ENCODE data around the gene RPS6KA1. TPM values are rescaled to one million over a fixed set of nuclear protein-coding genes. Genes with fewer than 3 reads are reported as not detected.

The RPS6KA1 gene
- total RNA-seq, 4 donors from 2014 or later, result 10.7 to 37.2 (median 13.5) TPM

DNA sequence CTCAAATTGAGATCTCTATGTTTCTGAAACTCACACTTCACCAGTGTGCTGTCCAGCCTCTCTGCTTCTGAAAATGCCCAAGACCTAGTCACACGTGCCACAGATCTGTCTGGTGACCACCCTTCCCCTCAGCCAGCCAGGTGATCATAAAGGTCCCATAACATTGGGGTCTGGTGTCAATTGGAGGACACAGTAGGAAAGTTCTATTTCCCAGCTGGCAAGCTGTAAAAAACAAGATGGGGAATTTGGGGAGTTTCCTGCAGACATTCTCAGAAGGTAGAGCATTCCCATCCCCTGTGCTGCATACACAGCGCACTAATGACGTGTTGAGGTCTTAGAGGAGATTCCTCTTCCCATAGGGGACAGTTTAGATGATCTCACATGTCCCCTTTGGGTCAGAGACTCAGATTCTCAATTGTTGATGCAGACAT is 50.1 kb downstream of the RPS6KA1 start:
- WGBS, 2 donors, result 51 to 56% methylated on average over 3 of the region's 3 CpGs
- no peak for DNase-seq (ENCODE audit: low spot score in 2 of 2)
- no peaks in the 10 kb centered on the region for H3K9me3 ChIP-seq
- no peaks in the 10 kb centered on the region for H3K27me3 ChIP-seq
- H3K4me3 ChIP-seq, result no peak overlapping the region
- H3K4me1 ChIP-seq, result peaks cover 0 to 9% (median 0%) of the 10 kb centered on the region in 4 donors
- TF ChIP-seq, protein P1, sequence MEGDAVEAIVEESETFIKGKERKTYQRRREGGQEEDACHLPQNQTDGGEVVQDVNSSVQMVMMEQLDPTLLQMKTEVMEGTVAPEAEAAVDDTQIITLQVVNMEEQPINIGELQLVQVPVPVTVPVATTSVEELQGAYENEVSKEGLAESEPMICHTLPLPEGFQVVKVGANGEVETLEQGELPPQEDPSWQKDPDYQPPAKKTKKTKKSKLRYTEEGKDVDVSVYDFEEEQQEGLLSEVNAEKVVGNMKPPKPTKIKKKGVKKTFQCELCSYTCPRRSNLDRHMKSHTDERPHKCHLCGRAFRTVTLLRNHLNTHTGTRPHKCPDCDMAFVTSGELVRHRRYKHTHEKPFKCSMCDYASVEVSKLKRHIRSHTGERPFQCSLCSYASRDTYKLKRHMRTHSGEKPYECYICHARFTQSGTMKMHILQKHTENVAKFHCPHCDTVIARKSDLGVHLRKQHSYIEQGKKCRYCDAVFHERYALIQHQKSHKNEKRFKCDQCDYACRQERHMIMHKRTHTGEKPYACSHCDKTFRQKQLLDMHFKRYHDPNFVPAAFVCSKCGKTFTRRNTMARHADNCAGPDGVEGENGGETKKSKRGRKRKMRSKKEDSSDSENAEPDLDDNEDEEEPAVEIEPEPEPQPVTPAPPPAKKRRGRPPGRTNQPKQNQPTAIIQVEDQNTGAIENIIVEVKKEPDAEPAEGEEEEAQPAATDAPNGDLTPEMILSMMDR (IDR thresholded peaks at IDR 0.05), result no peak
- TF ChIP-seq EP300 (IDR thresholded peaks at IDR 0.05), result no peak
- no peak for TF ChIP-seq POLR2A (IDR thresholded peaks at IDR 0.05)
- H3K36me3 ChIP-seq, result no peaks in the 10 kb centered on the region
- H3K27ac ChIP-seq, result no peak overlapping the region

DNA sequence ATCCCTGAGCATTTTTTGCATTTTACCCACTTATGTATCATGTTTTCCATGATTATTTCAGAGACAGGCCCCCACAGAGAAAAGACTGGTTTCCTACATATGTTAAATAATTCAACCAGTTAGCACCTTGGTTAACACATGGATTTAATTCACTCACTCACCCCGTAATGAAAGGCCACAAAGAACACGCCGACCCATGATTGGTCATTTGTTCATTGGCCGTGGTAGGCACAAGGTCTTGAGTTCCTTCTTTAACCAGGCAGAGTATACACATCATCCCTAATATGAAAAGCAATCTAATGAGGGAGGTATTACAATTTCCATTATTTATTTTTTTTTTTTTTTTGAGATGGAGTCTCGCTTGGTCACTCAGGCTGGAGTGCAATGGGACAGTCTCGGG is 50.6 kb downstream of the RPS6KA1 start:
- DNase-seq (ENCODE audit: low spot score in 2 of 2), result no peak
- H3K4me1 ChIP-seq, result peaks cover 0 to 5% (median 0%) of the 10 kb centered on the region in 4 donors
- no peak overlapping the region for H3K4me3 ChIP-seq
- TF ChIP-seq POLR2A (IDR thresholded peaks at IDR 0.05) (no peak), EP300 (IDR thresholded peaks at IDR 0.05) (no peak)
- TF ChIP-seq, protein P1 (IDR thresholded peaks at IDR 0.05), result no peak
- H3K36me3 ChIP-seq, result no peaks in the 10 kb centered on the region
- no peaks in the 10 kb centered on the region for H3K9me3 ChIP-seq
- no peaks in the 10 kb centered on the region for H3K27me3 ChIP-seq
- WGBS, 2 donors, result 82 to 83% methylated on average over 6 of the region's 6 CpGs
- H3K27ac ChIP-seq, result no peak overlapping the region

DNA sequence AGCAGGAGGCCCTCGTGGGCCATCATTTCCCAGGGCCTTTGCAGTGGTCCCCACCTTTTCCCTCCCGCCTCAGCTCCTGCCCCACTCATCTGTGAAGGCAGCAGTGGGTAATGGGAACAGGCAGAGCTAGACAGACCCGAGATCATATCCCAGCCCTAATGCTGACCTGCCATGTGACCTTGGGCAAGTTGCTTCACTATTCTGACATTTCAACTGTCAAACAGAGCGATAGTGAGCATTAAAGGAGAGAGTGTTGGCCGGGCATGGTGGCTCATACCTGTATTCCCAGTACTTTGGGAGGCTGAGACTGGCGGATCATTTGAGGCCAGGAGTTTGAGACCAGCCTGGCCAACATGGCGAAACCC is 51.7 kb downstream of the RPS6KA1 start:
- no peak for TF ChIP-seq EP300 (IDR thresholded peaks at IDR 0.05)
- no peak for TF ChIP-seq POLR2A (IDR thresholded peaks at IDR 0.05)
- TF ChIP-seq, protein P1 (IDR thresholded peaks at IDR 0.05), result no peak
- 77 to 89% methylated on average over 7 of the region's 7 CpGs for WGBS, 2 donors
- DNase-seq (ENCODE audit: low spot score in 2 of 2), result no peak
- no peaks in the 10 kb centered on the region for H3K36me3 ChIP-seq
- no peaks in the 10 kb centered on the region for H3K4me1 ChIP-seq
- no peak overlapping the region for H3K4me3 ChIP-seq
- no peak overlapping the region for H3K27ac ChIP-seq
- H3K9me3 ChIP-seq, result no peaks in the 10 kb centered on the region
- no peaks in the 10 kb centered on the region for H3K27me3 ChIP-seq

DNA sequence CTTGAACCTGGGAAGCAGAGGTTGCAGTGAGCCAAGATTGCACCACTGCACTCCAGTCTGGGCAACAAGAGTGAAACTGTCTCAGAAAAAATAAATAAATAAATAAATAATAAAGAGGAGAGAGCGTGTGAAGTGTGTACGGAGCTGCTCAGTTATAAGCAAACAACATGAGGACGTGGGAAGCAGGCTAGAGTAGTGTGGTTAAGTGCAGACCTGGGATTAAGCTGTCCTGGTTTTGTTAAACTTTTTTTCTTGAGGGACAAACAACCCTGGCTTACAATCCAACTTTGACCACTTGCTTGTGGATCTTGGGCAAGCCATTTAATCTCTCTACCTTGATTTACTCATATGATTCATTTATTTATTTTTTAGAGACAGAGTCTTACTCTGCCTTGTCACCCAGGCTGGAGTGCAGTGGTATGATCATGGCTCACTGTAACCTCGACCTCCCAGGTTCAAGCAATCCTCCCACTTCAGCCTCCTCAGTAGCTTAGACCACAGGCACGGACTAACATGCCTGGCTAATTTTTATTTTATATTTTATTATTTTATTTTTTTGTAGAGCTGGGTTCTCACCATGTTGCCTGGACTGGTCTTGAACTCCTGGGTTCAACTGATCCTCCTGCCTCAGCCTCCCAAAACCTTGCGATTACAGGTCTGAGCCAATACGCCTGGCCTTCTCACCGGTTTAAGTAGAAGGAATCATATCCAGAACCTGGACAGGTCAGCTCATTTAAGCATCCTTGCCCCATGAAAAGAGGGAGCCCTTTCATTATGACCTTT is 52.7 kb downstream of the RPS6KA1 start:
- no peak for DNase-seq (ENCODE audit: low spot score in 2 of 2)
- 79 to 84% methylated on average over 8 of the region's 8 CpGs for WGBS, 2 donors

More for the DNA sequence above, 52.7 kb downstream of the RPS6KA1 start:
- Histone ChIP-seq H3K27ac (peak overlapping the region in 1 of 4 donors; percentile 52), H3K4me1 (no peaks in the 10 kb centered on the region), H3K27me3 (no peaks in the 10 kb centered on the region), H3K4me3 (no peak overlapping the region), H3K36me3 (no peaks in the 10 kb centered on the region), H3K9me3 (no peaks in the 10 kb centered on the region)
- TF ChIP-seq EP300 (IDR thresholded peaks at IDR 0.05) (no peak), POLR2A (IDR thresholded peaks at IDR 0.05) (no peak)
- TF ChIP-seq, protein P1 (IDR thresholded peaks at IDR 0.05), result no peak

Measured in tibial nerve (tissue), 4 donors.